HepG2 (cell line): ENCODE results near the gene SLC4A8. TPM values are rescaled to one million over a fixed set of nuclear protein-coding genes. Genes with fewer than 3 reads are reported as not detected.

Source experiments
- ATAC-seq: fragments of 200-7000 bp; cut with Tn5 transposase; 3 replicates; pipeline ENCODE4 v1.9.1; 2020; ENCODE audit warnings: mild to moderate bottlenecking, moderate library complexity
- BruUV-seq: library from RNA; stranded (reverse); fragments of 400-500 nt; replicated peaks from 2 replicates; lab custom pipeline; 2021; lab: Mats Ljungman, UMichigan
- CTCF ChIA-PET: fragments of 300-600 bp; formaldehyde crosslinking; extraction: SDS; loops from one replicate; lab custom pipeline; 2021; ENCODE audit warnings: low total read pairs, inconsistent platforms, low intra/inter-chr PET ratio; lab: Yijun Ruan, JAX
- POLR2A ChIA-PET: fragments of 350-600 bp; sonication (Branson Sonifier 250); formaldehyde crosslinking; loops from one replicate; lab custom pipeline; 2020; ENCODE audit warnings: antibody characterized with exemption, inconsistent platforms; lab: Yijun Ruan, JAX
- DNase-seq: peaks from one replicate; pipeline ENCODE4 v3.0.0-alpha.2; 2015; ENCODE audit warnings: low spot score
- FAIRE-seq: peaks from 3 replicates; lab custom pipeline; 2011; peaks lifted over from hg19 to GRCh38; lab: Jason Lieb, UNC
- H2AFZ ChIP-seq: one replicate; pipeline ENCODE4 v1.6.1; 2011; ENCODE audit warnings: low read length, inconsistent platforms
- H3K27ac ChIP-seq: fragments of 300-600 bp; 3 replicates; pipeline ENCODE4 v1.8.0; 2011; ENCODE audit warnings: mixed run types, mild to moderate bottlenecking, mixed read lengths, low read length, inconsistent platforms; ENCODE audit not compliant: insufficient read depth; ENCODE audit errors: extremely low read length
- H3K27me3 ChIP-seq, 2 experiments: fragments of 200-600 bp in 1 of 2; 2 replicates in 1 of 2; 3 replicates in 1 of 2; pipeline versions ENCODE4 v1.6.0 to v1.8.0; 2011; ENCODE audit warnings: low read length in 2 of 2, mild to moderate bottlenecking in 2 of 2, moderate library complexity in 2 of 2, inconsistent platforms in 1 of 2; ENCODE audit not compliant: insufficient read depth in 2 of 2, control insufficient read depth in 1 of 2
- H3K36me3 ChIP-seq, 2 experiments: fragments of 200-600 bp in 1 of 2; replicated peaks in 1 of 2; 2 replicates in 1 of 2; 3 replicates in 1 of 2; pipeline versions ENCODE4 v1.5.1 to v1.8.0; 2011; ENCODE audit warnings: low read length in 2 of 2, inconsistent platforms in 1 of 2; ENCODE audit not compliant: insufficient read depth in 2 of 2, control insufficient read depth in 1 of 2
- H3K4me1 ChIP-seq: 2 replicates; pipeline ENCODE4 v1.5.1; 2012; ENCODE audit warnings: low read length, inconsistent platforms; ENCODE audit not compliant: insufficient read depth
- H3K4me2 ChIP-seq: 2 replicates; pipeline ENCODE4 v1.6.0; 2011; ENCODE audit warnings: low read depth, low read length, inconsistent platforms
- H3K4me3 ChIP-seq, 3 experiments: fragments of 200-600 bp in 1 of 3; sonication (generic), shearing (Covaris generic) in 1 of 3; replicated peaks in 1 of 3; 2 replicates each; pipeline ENCODE4 v1.5.1; 2011 to 2016; ENCODE audit warnings: low read length in 3 of 3, inconsistent platforms in 2 of 3, low read depth in 2 of 3, mild to moderate bottlenecking in 2 of 3, control low read depth in 1 of 3, mixed read lengths in 1 of 3; ENCODE audit not compliant: insufficient read depth in 1 of 3
- H3K79me2 ChIP-seq: one replicate; pipeline ENCODE4 v1.6.1; 2011; ENCODE audit warnings: low read length, inconsistent platforms; ENCODE audit not compliant: insufficient read depth
- H3K9ac ChIP-seq: 2 replicates; pipeline ENCODE4 v1.6.0; 2011; ENCODE audit warnings: mild to moderate bottlenecking, low read depth, low read length, inconsistent platforms; ENCODE audit not compliant: insufficient read depth
- H3K9me3 ChIP-seq: 2 replicates; pipeline ENCODE4 v1.5.1; 2012; ENCODE audit warnings: mild to moderate bottlenecking, low read length
- H4K20me1 ChIP-seq: 2 replicates; pipeline ENCODE4 v1.6.0; 2011; ENCODE audit warnings: inconsistent platforms, mild to moderate bottlenecking, low read length, moderate library complexity; ENCODE audit not compliant: insufficient read depth
- ATF1 ChIP-seq: IDR thresholded peaks from 2 replicates; pipeline ENCODE4 v1.6.1; 2016; ENCODE audit warnings: mild to moderate bottlenecking, control low read depth
- FOXA3 ChIP-seq: IDR thresholded peaks from 2 replicates; pipeline ENCODE4 v1.6.1; 2016; ENCODE audit warnings: missing genetic modification reagents, missing compliant biosample characterization
- GTF2F1 ChIP-seq: fragments of 150-350 bp; IDR thresholded peaks from 2 replicates; pipeline ENCODE4 v1.6.1; 2014; ENCODE audit warnings: low read length
- GTF3A ChIP-seq: sonication (generic); formaldehyde crosslinking; conservative IDR thresholded peaks from 2 replicates; pipeline ENCODE4 v1.4.0; 2020; ENCODE audit warnings: mild to moderate bottlenecking, missing genetic modification reagents
- NAIF1 ChIP-seq: sonication (generic); formaldehyde crosslinking; IDR thresholded peaks from 2 replicates; pipeline ENCODE4 v1.5.0; 2020; ENCODE audit warnings: mild to moderate bottlenecking, missing genetic modification reagents, borderline replicate concordance
- SRY ChIP-seq: sonication (generic); formaldehyde crosslinking; IDR thresholded peaks from 2 replicates; pipeline ENCODE4 v1.8.0; 2022; ENCODE audit warnings: mild to moderate bottlenecking, missing genetic modification reagents
- SSRP1 ChIP-seq: IDR thresholded peaks from 2 replicates; pipeline ENCODE4 v1.6.1; 2016; ENCODE audit warnings: control low read depth
- ZBTB42 ChIP-seq: sonication (generic); formaldehyde crosslinking; IDR thresholded peaks from 2 replicates; pipeline ENCODE4 v1.5.0; 2020; ENCODE audit warnings: mild to moderate bottlenecking, missing genetic modification reagents
- ZKSCAN1 ChIP-seq: fragments of 150-350 bp; IDR thresholded peaks from 2 replicates; pipeline ENCODE4 v1.6.1; 2014; ENCODE audit warnings: low read length
- ZMAT3 ChIP-seq: sonication (generic); formaldehyde crosslinking; conservative IDR thresholded peaks from 2 replicates; pipeline ENCODE4 v1.7.0; 2021; ENCODE audit warnings: missing genetic modification reagents
- ZNF235 ChIP-seq: sonication (generic); formaldehyde crosslinking; IDR thresholded peaks from 2 replicates; pipeline ENCODE4 v1.8.1; 2023; ENCODE audit warnings: mild to moderate bottlenecking, missing genetic modification reagents, borderline replicate concordance
- ZNF256 ChIP-seq: sonication (generic); formaldehyde crosslinking; conservative IDR thresholded peaks from 2 replicates; pipeline ENCODE4 v1.4.0; 2020; ENCODE audit warnings: missing genetic modification reagents
- ZNF552 ChIP-seq: sonication (generic); formaldehyde crosslinking; IDR thresholded peaks from 2 replicates; pipeline ENCODE4 v1.9.0; 2022; ENCODE audit warnings: missing genetic modification reagents, mild to moderate bottlenecking, borderline replicate concordance
- ZNF564 ChIP-seq: sonication (generic); formaldehyde crosslinking; IDR thresholded peaks from 2 replicates; pipeline ENCODE4 v1.8.1; 2023; ENCODE audit warnings: mild to moderate bottlenecking, missing genetic modification reagents
- ZNF616 ChIP-seq: sonication (generic); formaldehyde crosslinking; IDR thresholded peaks from 2 replicates; pipeline ENCODE4 v1.5.0; 2020; ENCODE audit warnings: low read depth, mild to moderate bottlenecking, missing genetic modification reagents
- ZNF619 ChIP-seq: sonication (generic); formaldehyde crosslinking; IDR thresholded peaks from 2 replicates; pipeline ENCODE4 v1.4.0; 2020; ENCODE audit warnings: mild to moderate bottlenecking, missing genetic modification reagents
- ZNF878 ChIP-seq: sonication (generic); formaldehyde crosslinking; IDR thresholded peaks from 2 replicates; pipeline ENCODE4 v1.8.1; 2023; ENCODE audit warnings: mild to moderate bottlenecking, missing genetic modification reagents, moderate library complexity
- WGBS: methylation state at CpG from one replicate; pipeline ENCODE4 v1.1.6; 2017; ENCODE audit warnings: low lambda C conversion rate; 5-methylcytosine and 5-hydroxymethylcytosine counted together
- in situ Hi-C: cut with HindIII; loops from 2 replicates; pipeline ENCODE4 v1.10.0; 2017; ENCODE audit warnings: low pct_unique_long_range_greater_than_20kb; ENCODE audit not compliant: extremely low pct_ligation_motif_present
- intact Hi-C: fragments of 100-400 bp; cut with micrococcal nuclease; formaldehyde crosslinking; loops from one replicate; pipeline ENCODE4 v1.10.0; 2022; ENCODE audit not compliant: unreplicated experiment
- polyA plus RNA-seq, 8 experiments: library from polyadenylated mRNA; depleted of rRNA in 3 of 8; stranded (reverse) in 7 of 8; unstranded in 1 of 8; fragments of >200 nt; fragmentation: Illumina TruSeq in 4 of 8; extraction: Trizol in 4 of 8; gene quantifications; 2 replicates each; pipeline versions ENCODE4 v1.2.1 to v1.2.3, GENCODE V29; 2011 to 2016; ENCODE audit warnings: low read depth in 4 of 8, missing spikeins in 1 of 8, mixed read lengths in 1 of 8; ENCODE audit not compliant: insufficient read depth in 1 of 8
- total RNA-seq, 5 experiments: library from RNA; depleted of rRNA; stranded (reverse); fragments of >200 nt; fragmentation: Illumina TruSeq; extraction: Trizol; gene quantifications; 2 replicates each; pipeline ENCODE4 v1.2.3, GENCODE V29; 2016; ENCODE audit warnings: low read depth in 1 of 5
- TF ChIP-seq, protein P1 (sequence below): IDR thresholded peaks from 2 replicates; pipeline ENCODE4 v1.6.1; 2016; ENCODE audit warnings: control low read depth

SLC4A8 gene
- total and polyA plus RNA-seq, 2 of the 13 experiments (the other 11 are each of a cell fraction or from before 2014, with no cell fraction given): under 0.01 to 0.07 TPM

- TF ChIP-seq SRY: no peak
- TF ChIP-seq ZNF256 (CRISPR knock-in tag): no peak
- TF ChIP-seq GTF2F1: no peak
- TF ChIP-seq SSRP1 (CRISPR knock-in tag): no peak
- no peak for TF ChIP-seq ATF1 (CRISPR knock-in tag)
- TF ChIP-seq ZNF564 (CRISPR knock-in tag): no peak
- no peak for TF ChIP-seq ZNF235 (CRISPR knock-in tag)
- TF ChIP-seq, protein P1, sequence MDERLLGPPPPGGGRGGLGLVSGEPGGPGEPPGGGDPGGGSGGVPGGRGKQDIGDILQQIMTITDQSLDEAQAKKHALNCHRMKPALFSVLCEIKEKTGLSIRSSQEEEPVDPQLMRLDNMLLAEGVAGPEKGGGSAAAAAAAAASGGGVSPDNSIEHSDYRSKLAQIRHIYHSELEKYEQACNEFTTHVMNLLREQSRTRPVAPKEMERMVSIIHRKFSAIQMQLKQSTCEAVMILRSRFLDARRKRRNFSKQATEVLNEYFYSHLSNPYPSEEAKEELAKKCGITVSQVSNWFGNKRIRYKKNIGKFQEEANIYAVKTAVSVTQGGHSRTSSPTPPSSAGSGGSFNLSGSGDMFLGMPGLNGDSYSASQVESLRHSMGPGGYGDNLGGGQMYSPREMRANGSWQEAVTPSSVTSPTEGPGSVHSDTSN (CRISPR knock-in tag): no peak
- in situ Hi-C loops (no loop called here), intact Hi-C loops (no loop called here)
- 38% methylated on average over 4 of the region's 6 CpGs for WGBS
- no peaks in the 10 kb centered on the region for H3K9me3 ChIP-seq
- CTCF ChIA-PET: no interaction called here
- no TSS peak for BruUV-seq
- no peak overlapping the region for H3K4me2 ChIP-seq
- FAIRE-seq: no peak
- H3K27me3 ChIP-seq: peaks cover 0 to 2% of the 10 kb centered on the region in 2 experiments; a peak in 2 of 5 replicates
- no peak overlapping the region for H2AFZ ChIP-seq
- no peak overlapping the region for H3K9ac ChIP-seq
- POLR2A ChIA-PET: no interaction called here
- DNase-seq: no peak
- no peaks in the 10 kb centered on the region for H3K36me3 ChIP-seq
- no peaks in the 10 kb centered on the region; the same call in 1 of the 2 replicates for H3K4me1 ChIP-seq
- no peak overlapping the region for H3K4me3 ChIP-seq
- H3K79me2 ChIP-seq: no peaks in the 10 kb centered on the region
- H4K20me1 ChIP-seq: no peaks in the 10 kb centered on the region
- ATAC-seq: no peak
- H3K27ac ChIP-seq: no peak overlapping the region
These were observed 99.8 kb downstream of the SLC4A8 start for GRCh38 chr12:51524386-51524901.

- peaks cover 0 to 2% of the 10 kb centered on the region in 2 experiments; a peak in 2 of 5 replicates for H3K27me3 ChIP-seq
- CTCF ChIA-PET: no interaction called here
- H3K9ac ChIP-seq: no peak overlapping the region
- no peak overlapping the region for H3K4me3 ChIP-seq
- FAIRE-seq (no peak), DNase-seq (no peak), ATAC-seq (no peak)
- no TSS peak for BruUV-seq
- no peak overlapping the region for H3K27ac ChIP-seq
- no peaks in the 10 kb centered on the region; the same call in 1 of the 2 replicates for H3K4me1 ChIP-seq
- intact Hi-C loops (no loop called here), in situ Hi-C loops (loop anchor here (5.0 kb wide), 1 partner anchor 103 kb away; the partner anchor contains the start of gene SLC4A8)
- no peak for TF ChIP-seq GTF3A (CRISPR knock-in tag)
- no peak for TF ChIP-seq NAIF1 (CRISPR knock-in tag)
- TF ChIP-seq ZBTB42 (CRISPR knock-in tag): no peak
- no peak for TF ChIP-seq ZNF619
- TF ChIP-seq ZMAT3 (CRISPR knock-in tag): no peak
- no peak for TF ChIP-seq ZNF878 (CRISPR knock-in tag)
- TF ChIP-seq ZKSCAN1: no peak
- no peak for TF ChIP-seq FOXA3 (CRISPR knock-in tag)
- no peak for TF ChIP-seq ZNF552
- no peak for TF ChIP-seq ZNF616
- no peaks in the 10 kb centered on the region for H3K36me3 ChIP-seq
- H2AFZ ChIP-seq: no peak overlapping the region
- no peak overlapping the region for H3K4me2 ChIP-seq
- POLR2A ChIA-PET: no interaction called here
- H3K9me3 ChIP-seq: no peaks in the 10 kb centered on the region
- WGBS: 62% methylated on average over 11 of the region's 11 CpGs
- H4K20me1 ChIP-seq: no peaks in the 10 kb centered on the region
- H3K79me2 ChIP-seq: no peaks in the 10 kb centered on the region
These were observed 100.9 kb downstream of the SLC4A8 start for GRCh38 chr12:51525518-51525917.
